HL-60 (cell line): ENCODE data around the gene HOXA11.

Experiments
- CTCF ChIP-seq: IDR thresholded peaks from one replicate; pipeline ENCODE4 v1.5.1; 2011; ENCODE audit warnings: low read length, control low read depth, inconsistent platforms; ENCODE audit not compliant: insufficient read depth
- GABPA ChIP-seq: IDR thresholded peaks from 2 replicates; pipeline ENCODE4 v1.6.1; 2012; ENCODE audit warnings: low read depth
- POLR2AphosphoS5 ChIP-seq: IDR thresholded peaks from 2 replicates; pipeline ENCODE4 v1.6.1; 2012; ENCODE audit warnings: low read depth
- SPI1 ChIP-seq: IDR thresholded peaks from 2 replicates; pipeline ENCODE4 v1.6.1; 2012; ENCODE audit warnings: low read depth, mild to moderate bottlenecking, borderline replicate concordance

- TF ChIP-seq CTCF (no peak), POLR2AphosphoS5 (no peak), SPI1 (no peak), GABPA (no peak)
Measured at GRCh38 chr7:27201580-27202017, 16.6 kb upstream of the HOXA11 start.
